Spinal cord (tissue), 10 donors: Measurements from ENCODE around the gene BGN. TPM values are rescaled to one million over a fixed set of nuclear protein-coding genes. Genes with fewer than 3 reads are reported as not detected.
A peak's percentile ranks its signal among the peaks of the same experiment; 100 is the strongest.

Experiments used
- DNase-seq, 6 donors: peaks; one replicate each; pipeline versions ENCODE4 v3.0.0 to v3.0.0-alpha.2; 2013 to 2015; ENCODE audit warnings: low spot score in 6 of 6, low read depth in 4 of 6
- H3K27ac ChIP-seq: one replicate; pipeline ENCODE4 v1.5.1; 2013; ENCODE audit warnings: low read depth, low read length, control low read depth
- H3K27me3 ChIP-seq: one replicate; pipeline ENCODE4 v1.6.1; 2013; ENCODE audit warnings: low read length; ENCODE audit not compliant: control insufficient read depth, insufficient read depth
- H3K36me3 ChIP-seq: one replicate; pipeline ENCODE4 v1.6.1; 2013; ENCODE audit warnings: low read length; ENCODE audit not compliant: control insufficient read depth, insufficient read depth
- H3K4me1 ChIP-seq: one replicate; pipeline ENCODE4 v1.6.1; 2013; ENCODE audit warnings: low read length; ENCODE audit not compliant: control insufficient read depth, insufficient read depth
- H3K4me3 ChIP-seq: one replicate; pipeline ENCODE4 v1.5.1; 2013; ENCODE audit warnings: low read depth, low read length, control low read depth
- H3K9me3 ChIP-seq: one replicate; pipeline ENCODE4 v1.6.1; 2013; ENCODE audit warnings: low read length; ENCODE audit not compliant: control insufficient read depth, insufficient read depth
- WGBS: methylation state at CpG from one replicate; pipeline ENCODE4 v1.1.5; 2013; ENCODE audit warnings: missing lambda C conversion rate; ENCODE audit not compliant: insufficient coverage; 5-methylcytosine and 5-hydroxymethylcytosine counted together
- polyA plus RNA-seq, 2 donors: library from polyadenylated mRNA; unstranded; fragments of 120-200 nt; gene quantifications; one replicate each; pipeline ENCODE4 v1.2.1, GENCODE V29; 2013; ENCODE audit not compliant: insufficient read length in 2 of 2
- total RNA-seq, 2 donors: library from RNA; depleted of rRNA in 1 of 2; stranded (reverse); fragments of 120-200 nt in 1 of 2; fragments of >200 nt in 1 of 2; gene quantifications; one replicate each; pipeline versions ENCODE4 v1.2.3 to v1.2.4, GENCODE V29; 2013 to 2014
- donor health status: healthy.

The BGN gene
- total and polyA plus RNA-seq, 4 donors, result 40.2 to 136 (median 83.5) TPM

DNA sequence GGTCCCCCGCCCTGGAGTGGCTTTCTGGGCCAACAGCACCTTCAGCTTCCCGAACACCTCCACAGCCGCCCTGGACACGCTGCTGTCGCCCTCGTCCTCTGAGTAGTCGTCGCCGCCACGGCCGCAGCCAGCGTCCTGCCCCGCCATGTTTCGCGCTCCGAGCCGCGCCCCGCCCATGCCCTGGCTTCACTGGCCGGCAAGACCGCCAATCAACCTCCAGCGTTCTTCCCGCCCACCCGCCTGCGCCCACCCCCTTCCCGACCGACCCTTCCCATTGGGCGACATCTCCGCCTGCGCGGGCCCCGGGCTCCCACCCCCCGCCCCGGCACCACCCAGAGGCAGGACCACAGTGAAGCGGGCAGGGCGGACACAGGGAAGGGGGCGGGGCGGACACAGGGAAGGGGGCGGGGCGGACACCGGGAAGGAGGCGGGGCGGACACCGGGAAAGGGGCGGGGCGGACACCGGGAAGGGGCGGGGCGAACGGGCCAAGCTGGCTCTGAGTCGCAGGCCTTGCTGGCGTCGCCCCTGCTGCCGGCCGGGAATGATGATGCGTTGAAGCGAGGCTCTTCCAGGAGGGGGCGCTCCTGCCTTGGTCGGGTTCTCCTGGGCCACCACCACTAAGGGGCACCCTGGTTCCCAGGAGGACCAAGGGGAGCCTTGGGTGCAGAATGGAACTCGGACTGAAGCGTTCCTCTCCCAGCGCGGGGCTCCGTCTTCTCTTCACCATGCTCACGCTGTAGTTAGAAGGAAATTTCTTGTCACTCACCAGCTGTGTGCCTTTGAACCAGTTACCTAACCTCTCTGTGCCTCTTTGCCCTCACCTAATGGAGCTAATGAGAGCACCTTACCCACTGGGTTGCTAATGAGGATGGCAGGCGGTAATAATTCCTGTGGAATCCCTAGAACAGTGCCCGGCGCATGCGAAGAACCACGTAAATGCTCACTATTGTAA is 24.1 kb upstream of the BGN start, which contains the start of gene HAUS7:
TSS of gene HAUS7 (minus strand) at position 166 of the 953 bp plus-strand sequence. CDS start at position 147, 19 bp downstream.
- Histone ChIP-seq H3K4me1 (peaks cover 34% of the 10 kb centered on the region), H3K27ac (peak within 1 kb of the TSS; percentile 59)
- 22% methylated on average over 59 of the region's 70 CpGs for WGBS

DNA sequence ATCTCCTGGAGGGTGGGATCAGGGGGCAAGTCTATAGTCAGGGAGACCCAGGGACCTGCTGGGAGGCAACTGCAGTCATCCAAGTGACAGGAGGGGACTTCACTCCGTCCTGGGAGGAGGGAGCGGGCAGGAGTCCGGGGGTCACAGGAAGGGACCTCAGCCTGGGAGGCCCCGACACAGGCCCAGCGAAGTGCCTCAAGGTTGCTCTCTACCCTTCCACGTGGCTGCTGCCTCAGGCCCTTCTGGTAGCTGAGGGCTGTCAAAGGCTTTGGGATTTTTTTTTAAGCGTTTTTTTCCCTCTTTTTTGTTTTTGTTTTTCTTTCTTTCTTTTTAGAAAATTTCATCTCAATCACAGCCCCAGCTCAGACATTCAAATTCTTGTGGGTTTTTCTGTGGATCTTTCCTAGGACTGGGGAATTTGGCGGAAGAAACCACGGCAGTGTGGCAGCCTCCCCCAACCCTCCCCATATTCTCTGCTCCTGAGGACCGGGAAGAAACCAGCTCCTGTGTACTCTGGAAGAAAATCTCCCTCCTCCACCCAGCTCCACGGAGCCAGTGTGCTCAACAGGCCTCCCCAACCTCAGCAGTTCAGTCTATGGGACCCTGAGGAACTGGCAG is 23.0 kb upstream of the BGN start:
- no peak for DNase-seq
- H3K36me3 ChIP-seq, result peaks cover 14% of the 10 kb centered on the region

More for the DNA sequence above, 24.1 kb upstream of the BGN start, which contains the start of gene HAUS7:
- DNase-seq, result peak in 5 of 6 donors; percentile 59 to 96 (median 72)
- no peaks in the 10 kb centered on the region for H3K27me3 ChIP-seq
- no peaks in the 10 kb centered on the region for H3K9me3 ChIP-seq
- peaks cover 19% of the 10 kb centered on the region for H3K36me3 ChIP-seq
- peak within 1 kb of the TSS; percentile 34 for H3K4me3 ChIP-seq

DNA sequence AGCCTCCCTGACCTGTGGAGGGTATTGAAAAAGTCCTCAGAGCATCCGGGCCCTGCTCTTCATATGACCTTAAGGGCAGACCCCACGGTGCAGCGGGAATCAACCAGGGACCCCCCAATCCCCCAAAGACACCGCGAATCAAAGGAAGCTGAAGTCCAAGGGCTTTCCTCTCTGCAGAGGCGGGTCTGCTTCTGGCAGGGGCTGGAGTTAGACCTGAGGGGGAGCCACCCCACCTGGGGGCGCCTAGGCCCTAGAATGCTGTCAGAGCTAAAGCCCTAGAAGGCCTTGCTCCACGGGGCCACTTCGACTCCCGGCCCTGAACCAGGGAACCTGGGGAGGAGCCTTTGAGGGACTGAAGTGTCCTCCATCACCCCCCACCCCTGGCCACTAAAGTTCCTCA is 21.7 kb upstream of the BGN start:
- Histone ChIP-seq H3K36me3 (peaks cover 7% of the 10 kb centered on the region), H3K9me3 (no peaks in the 10 kb centered on the region), H3K27me3 (no peaks in the 10 kb centered on the region), H3K4me1 (peaks cover 55% of the 10 kb centered on the region), H3K27ac (no peak overlapping the region), H3K4me3 (no peak overlapping the region)
- 95% methylated on average over 6 of the region's 10 CpGs for WGBS
- DNase-seq, result no peak

More for the DNA sequence above, 23.0 kb upstream of the BGN start:
- peak overlapping the region; percentile 59 for H3K27ac ChIP-seq
- H3K4me3 ChIP-seq, result no peak overlapping the region
- 77% methylated on average over 10 of the region's 11 CpGs for WGBS
- H3K27me3 ChIP-seq, result no peaks in the 10 kb centered on the region
- no peaks in the 10 kb centered on the region for H3K9me3 ChIP-seq
- H3K4me1 ChIP-seq, result peaks cover 42% of the 10 kb centered on the region

DNA sequence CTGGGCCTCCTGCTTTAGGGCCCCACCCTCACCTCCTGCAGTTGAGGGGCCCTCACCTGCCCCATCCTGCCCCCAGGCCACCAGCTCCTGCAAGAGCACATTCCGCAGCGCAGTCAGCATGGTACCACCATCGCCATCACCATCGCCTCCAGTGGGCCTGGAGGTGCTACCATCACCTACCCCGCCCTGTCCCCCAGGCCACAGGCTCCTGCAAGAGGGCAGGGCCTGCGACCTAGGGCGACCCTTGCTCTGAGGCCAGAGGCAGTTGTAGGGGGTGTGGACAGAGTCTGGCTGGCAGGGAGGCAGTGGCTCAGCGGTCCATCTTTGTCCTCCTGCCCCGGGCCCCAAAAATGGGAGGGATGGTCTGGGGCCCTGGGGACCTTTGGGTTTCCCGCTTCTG is 20.5 kb upstream of the BGN start:
- no peaks in the 10 kb centered on the region for H3K27me3 ChIP-seq
- H3K4me3 ChIP-seq, result no peak overlapping the region
- H3K27ac ChIP-seq, result peak overlapping the region; percentile 25
- WGBS, result 79% methylated on average over 6 of the region's 10 CpGs
- DNase-seq, result no peak
- peaks cover 58% of the 10 kb centered on the region for H3K4me1 ChIP-seq
- no peaks in the 10 kb centered on the region for H3K36me3 ChIP-seq
- H3K9me3 ChIP-seq, result no peaks in the 10 kb centered on the region

- peak in 4 of 6 donors; percentile 20 to 81 (median 53) for DNase-seq
- Histone ChIP-seq H3K4me1 (peaks cover 58% of the 10 kb centered on the region), H3K9me3 (no peaks in the 10 kb centered on the region), H3K27me3 (no peaks in the 10 kb centered on the region), H3K36me3 (no peaks in the 10 kb centered on the region), H3K27ac (peak overlapping the region; percentile 16), H3K4me3 (no peak overlapping the region)
- WGBS, result 20% methylated on average over 57 of the region's 59 CpGs
These were observed 20.1 kb upstream of the BGN start for GRCh38 chrX:153474718-153475117.

DNA sequence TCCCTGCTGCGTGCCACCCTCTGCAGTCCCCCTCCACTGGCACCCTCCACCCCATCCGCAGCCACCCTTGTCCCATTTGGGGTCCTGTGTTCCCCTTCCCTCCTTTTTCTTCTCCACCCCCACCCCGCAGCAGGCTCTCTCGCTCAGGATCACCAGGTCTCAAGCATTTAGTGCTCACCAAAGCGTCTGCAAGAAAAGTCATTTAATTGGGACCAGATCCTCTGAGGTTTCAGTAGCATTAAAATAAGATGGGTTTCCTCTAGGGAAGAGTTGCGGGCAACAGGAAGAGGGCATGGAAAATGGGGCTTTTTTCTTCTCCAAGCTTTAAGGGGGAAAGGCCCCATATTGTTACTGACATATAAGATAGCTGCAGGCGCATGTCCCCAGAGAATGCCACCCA is 19.5 kb upstream of the BGN start:
- H3K4me3 ChIP-seq, result no peak overlapping the region

DNA sequence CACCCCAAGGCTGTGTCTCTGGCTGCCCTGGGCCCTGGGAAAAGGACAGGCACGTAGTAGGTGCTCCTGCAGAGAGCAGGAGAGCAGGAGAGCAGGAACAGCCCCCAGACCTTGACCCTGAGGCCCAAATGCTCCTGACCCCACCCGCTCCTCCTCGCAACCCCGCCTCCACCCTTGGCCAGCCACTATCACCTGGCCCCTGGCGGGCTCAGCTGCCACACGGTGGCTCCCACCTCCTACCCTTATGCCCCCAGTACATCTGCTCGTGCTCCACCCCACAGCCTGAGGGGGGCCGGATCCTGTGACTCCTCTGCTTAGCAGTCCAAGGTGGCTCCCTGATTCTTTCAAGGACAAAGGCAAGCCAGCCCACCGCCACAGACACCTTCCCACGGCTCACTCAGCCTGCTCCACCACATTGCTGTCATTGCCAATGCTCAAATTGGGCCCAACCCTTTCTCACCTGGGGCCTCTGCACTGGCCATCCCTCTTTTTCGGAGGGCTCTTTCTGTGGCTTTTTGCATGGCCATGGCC is 19.0 kb upstream of the BGN start:
- H3K27me3 ChIP-seq, result no peaks in the 10 kb centered on the region
- no peaks in the 10 kb centered on the region for H3K9me3 ChIP-seq
- H3K4me3 ChIP-seq, result no peak overlapping the region
- H3K36me3 ChIP-seq, result no peaks in the 10 kb centered on the region
- no peak overlapping the region for H3K27ac ChIP-seq
- peaks cover 64% of the 10 kb centered on the region for H3K4me1 ChIP-seq
- WGBS, result 80% methylated on average over 11 of the region's 11 CpGs
- DNase-seq, result no peak

More for the DNA sequence above, 19.5 kb upstream of the BGN start:
- DNase-seq, result no peak
- Histone ChIP-seq H3K27me3 (no peaks in the 10 kb centered on the region), H3K27ac (peak overlapping the region; percentile 16), H3K9me3 (no peaks in the 10 kb centered on the region), H3K36me3 (no peaks in the 10 kb centered on the region), H3K4me1 (peaks cover 61% of the 10 kb centered on the region)
- 73% methylated on average over 5 of the region's 7 CpGs for WGBS

DNA sequence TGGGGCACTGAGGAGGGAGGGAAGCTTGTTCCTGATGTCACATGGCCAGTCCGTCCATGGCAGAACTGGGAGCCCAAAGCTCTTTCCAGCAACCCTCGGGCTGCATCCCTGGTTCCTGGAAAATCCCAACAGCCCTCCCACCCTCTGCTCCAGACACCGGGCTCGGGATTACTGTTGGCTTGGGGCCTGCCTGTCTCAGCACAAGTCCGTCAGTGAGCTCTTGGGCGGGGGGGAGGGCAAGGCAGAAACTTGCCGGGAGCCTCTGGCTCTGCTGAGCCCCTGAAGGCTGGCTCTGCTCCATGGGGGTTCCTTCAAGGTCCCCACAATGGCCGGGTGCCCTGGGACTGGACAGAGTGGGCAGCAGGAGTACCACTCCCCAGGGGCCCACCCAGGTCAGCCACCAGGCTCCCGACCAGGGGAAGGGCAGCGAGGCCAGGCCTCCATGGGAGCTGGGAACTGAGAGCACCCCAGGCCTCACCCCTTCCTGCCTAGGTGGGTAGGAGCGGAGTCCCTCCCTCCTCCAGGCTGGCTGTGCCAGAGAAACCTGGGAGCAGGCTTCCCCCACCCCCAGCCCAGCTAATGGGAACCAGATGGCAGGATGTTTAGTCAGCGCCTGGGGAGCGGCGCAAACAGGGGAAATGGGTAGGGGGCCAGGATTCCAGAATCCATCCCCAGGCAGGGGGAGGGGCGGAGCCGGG is 18.0 kb upstream of the BGN start:
- DNase-seq, result peak in 1 of 6 donors; percentile 55
- no peaks in the 10 kb centered on the region for H3K27me3 ChIP-seq
- no peaks in the 10 kb centered on the region for H3K36me3 ChIP-seq
- H3K9me3 ChIP-seq, result no peaks in the 10 kb centered on the region
- H3K27ac ChIP-seq, result peak overlapping the region; percentile 79
- no peak overlapping the region for H3K4me3 ChIP-seq
- peaks cover 62% of the 10 kb centered on the region for H3K4me1 ChIP-seq
- WGBS, result 59% methylated on average over 11 of the region's 16 CpGs

DNA sequence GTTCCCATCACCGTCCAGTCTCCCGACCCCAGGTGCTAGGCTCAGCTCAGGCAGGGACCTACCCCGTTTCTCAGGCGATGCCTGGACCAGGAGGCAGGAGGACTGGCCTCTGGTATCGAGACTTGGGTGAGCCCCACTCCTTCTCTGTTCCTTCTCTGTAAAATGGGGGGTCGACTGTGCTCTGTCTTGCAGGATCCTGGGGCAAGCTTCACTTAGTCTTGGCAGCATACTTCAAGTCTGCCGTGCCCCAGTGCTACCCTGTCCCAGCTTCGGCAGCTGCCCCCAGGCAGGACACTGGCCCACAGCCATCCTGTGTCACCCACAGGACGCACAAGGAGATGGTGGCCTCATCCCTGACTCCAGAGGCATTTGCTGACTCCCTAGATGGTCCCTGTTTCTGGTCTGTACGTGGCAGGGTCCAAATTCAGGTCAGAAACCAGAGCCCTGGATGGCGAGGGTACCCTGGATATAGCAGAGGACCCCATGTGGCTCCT is 17.4 kb upstream of the BGN start:
- H3K27me3 ChIP-seq, result no peaks in the 10 kb centered on the region
- H3K27ac ChIP-seq, result peak overlapping the region; percentile 79
- no peak for DNase-seq
- 61% methylated on average over 11 of the region's 11 CpGs for WGBS
- H3K4me1 ChIP-seq, result peaks cover 62% of the 10 kb centered on the region
- peaks cover under 1% of the 10 kb centered on the region for H3K36me3 ChIP-seq
- no peak overlapping the region for H3K4me3 ChIP-seq
- H3K9me3 ChIP-seq, result no peaks in the 10 kb centered on the region
